Measurements from ENCODE around the gene EID1.

The EID1 gene

GRCh38 chr15:48868023-48868422 lies 9.9 kb upstream of the EID1 start:
- CTCF ChIA-PET: interaction anchor here (1.0 kb wide), 1 partner anchor 98 kb away, joined by 6 read pairs; no protein-coding TSS in a partner anchor
- no peak for TF ChIP-seq CTCF (conservative IDR thresholded peaks at IDR 0.05; ENCODE audit: low read depth)
- H3K27ac ChIP-seq: no peak overlapping the region
- POLR2A ChIA-PET (ENCODE audit: low non-redundant PET): no interaction called here
- DNase-seq (ENCODE audit: low spot score): no peak

- ChIA-PET POLR2A (ENCODE audit: low non-redundant PET) (no interaction called here), CTCF (interaction anchor here (0.7 to 1.0 kb wide), 2 partner anchors 97 to 149 kb away, joined by 3 to 6 read pairs; no protein-coding TSS in a partner anchor)
- DNase-seq (ENCODE audit: low spot score): peak; percentile 90
- TF ChIP-seq CTCF (conservative IDR thresholded peaks at IDR 0.05; ENCODE audit: low read depth): no peak
- H3K27ac ChIP-seq: no peak overlapping the region
Measured at GRCh38 chr15:48868536-48868935, 9.4 kb upstream of the EID1 start.

- POLR2A ChIA-PET (ENCODE audit: low non-redundant PET): no interaction called here
- no peak for TF ChIP-seq CTCF (conservative IDR thresholded peaks at IDR 0.05; ENCODE audit: low read depth)
- H3K27ac ChIP-seq: no peak overlapping the region
- CTCF ChIA-PET: no interaction called here
- no peak for DNase-seq (ENCODE audit: low spot score)
Measured at GRCh38 chr15:48869966-48870365, 8.0 kb upstream of the EID1 start.

GRCh38 chr15:48871542-48871941 lies 6.4 kb upstream of the EID1 start:
- CTCF ChIA-PET: no interaction called here
- POLR2A ChIA-PET (ENCODE audit: low non-redundant PET): no interaction called here

GRCh38 chr15:48872632-48873031 lies 5.3 kb upstream of the EID1 start:
- ChIA-PET POLR2A (ENCODE audit: low non-redundant PET) (no interaction called here), CTCF (no interaction called here)
- no peak overlapping the region for H3K27ac ChIP-seq
- DNase-seq (ENCODE audit: low spot score): no peak
- TF ChIP-seq CTCF (conservative IDR thresholded peaks at IDR 0.05; ENCODE audit: low read depth): no peak

More at GRCh38 chr15:48871542-48871941, 6.4 kb upstream of the EID1 start:
- no peak for TF ChIP-seq CTCF (conservative IDR thresholded peaks at IDR 0.05; ENCODE audit: low read depth)
- H3K27ac ChIP-seq: no peak overlapping the region
- no peak for DNase-seq (ENCODE audit: low spot score)

- no peak for DNase-seq (ENCODE audit: low spot score)
- ChIA-PET POLR2A (ENCODE audit: low non-redundant PET) (no interaction called here), CTCF (interaction anchor here (0.5 kb wide), 1 partner anchor 14 kb away, joined by 3 read pairs; no protein-coding TSS in a partner anchor)
- no peak overlapping the region for H3K27ac ChIP-seq
- no peak for TF ChIP-seq CTCF (conservative IDR thresholded peaks at IDR 0.05; ENCODE audit: low read depth)
Measured at GRCh38 chr15:48875241-48875960, 2.5 kb upstream of the EID1 start.
